GM19025 (cell line): ENCODE measurements around the gene KCNH8.

Experiments
- ATAC-seq: cut with Tn5 transposase; IDR thresholded peaks from one replicate; pipeline ENCODE4 v1.9.1; 2021; ENCODE audit warnings: mild to moderate bottlenecking, low read depth, moderate library complexity; ENCODE audit not compliant: unreplicated experiment

Gene KCNH8

DNA sequence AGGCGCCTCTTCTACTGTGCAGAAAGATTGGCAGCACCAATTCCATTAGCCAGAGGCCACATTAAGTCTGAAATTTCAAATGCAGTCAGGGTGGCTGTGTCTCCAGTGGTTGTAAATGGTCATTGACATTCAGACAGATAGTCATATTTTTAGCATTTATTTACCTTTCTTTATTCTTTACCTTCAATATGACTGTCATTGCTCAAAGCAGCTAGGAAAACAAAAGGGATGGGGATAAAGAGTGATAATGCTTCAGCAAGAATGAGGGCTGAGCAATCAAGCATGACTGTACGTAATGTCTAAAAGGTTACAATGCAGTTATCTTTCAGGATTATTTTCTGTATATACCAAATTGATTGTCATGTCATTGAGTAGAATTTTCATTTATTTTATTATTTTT lies 425.3 kb downstream of the KCNH8 start:
- ATAC-seq = no peak

DNA sequence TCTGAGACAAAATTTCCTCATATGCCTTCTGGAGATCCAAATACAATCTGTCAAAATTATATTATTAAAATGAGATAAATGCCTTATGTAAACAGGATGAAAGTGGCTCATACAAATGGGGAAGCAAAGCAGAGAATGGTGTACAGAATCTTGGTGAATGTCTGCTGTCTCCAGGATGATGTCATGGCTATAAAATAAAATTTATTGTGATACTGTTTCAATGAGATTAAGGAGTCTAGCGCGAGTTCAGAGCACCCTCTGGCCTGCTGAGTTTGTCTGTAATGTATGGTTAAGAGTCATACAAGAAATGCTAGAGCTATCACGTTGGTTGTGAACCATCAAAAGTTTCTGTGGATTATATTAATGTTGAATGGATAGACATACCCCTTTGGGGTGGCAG lies 426.0 kb downstream of the KCNH8 start:
- ATAC-seq = no peak

DNA sequence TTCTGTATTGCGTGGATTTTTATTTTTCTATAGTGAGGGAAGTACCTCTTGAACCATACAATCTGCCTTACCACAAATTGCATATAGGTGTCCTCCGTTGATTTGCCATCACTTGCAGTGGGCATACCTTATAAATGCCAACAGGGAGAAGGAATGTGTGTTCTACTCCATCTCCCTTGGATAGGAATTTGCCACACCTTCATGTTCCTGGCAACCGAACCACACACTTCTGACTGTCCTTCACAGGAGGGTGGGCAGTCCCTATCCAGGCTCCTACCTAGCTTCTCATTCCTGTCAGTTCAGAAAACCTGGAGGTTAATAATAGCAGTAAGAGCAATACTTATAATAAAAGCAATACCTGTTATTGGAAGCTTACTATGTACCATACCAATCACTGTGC lies 428.0 kb downstream of the KCNH8 start:
- ATAC-seq = no peak
